AG04449 (cell line): ENCODE measurements around the gene ZFP62.

ENCODE experiments used
- CTCF ChIA-PET: fragments of 350-600 bp; formaldehyde crosslinking; extraction: SDS; loops from one replicate; lab custom pipeline; 2021; ENCODE audit warnings: antibody characterized with exemption; lab: Yijun Ruan, JAX
- POLR2A ChIA-PET: fragments of 400-600, 350-600 bp; formaldehyde crosslinking; extraction: SDS; loops from one replicate; lab custom pipeline; 2020; ENCODE audit warnings: antibody characterized with exemption, inconsistent platforms; lab: Yijun Ruan, JAX
- DNase-seq: peaks from one replicate; pipeline ENCODE4 v3.0.0-alpha.2; 2010; ENCODE audit warnings: low read depth, low spot score
- H3K4me3 ChIP-seq: 2 replicates; pipeline ENCODE4 v1.5.1; 2011; ENCODE audit warnings: low read depth, mild to moderate bottlenecking, control low read depth, low read length
- TF ChIP-seq, protein P1 (sequence below): IDR thresholded peaks from one replicate; pipeline ENCODE4 v1.5.1; 2011; ENCODE audit warnings: mild to moderate bottlenecking, moderate library complexity, low read length, control low read depth, inconsistent platforms; ENCODE audit not compliant: insufficient read depth; ENCODE audit errors: missing control alignments

Gene ZFP62

DNA sequence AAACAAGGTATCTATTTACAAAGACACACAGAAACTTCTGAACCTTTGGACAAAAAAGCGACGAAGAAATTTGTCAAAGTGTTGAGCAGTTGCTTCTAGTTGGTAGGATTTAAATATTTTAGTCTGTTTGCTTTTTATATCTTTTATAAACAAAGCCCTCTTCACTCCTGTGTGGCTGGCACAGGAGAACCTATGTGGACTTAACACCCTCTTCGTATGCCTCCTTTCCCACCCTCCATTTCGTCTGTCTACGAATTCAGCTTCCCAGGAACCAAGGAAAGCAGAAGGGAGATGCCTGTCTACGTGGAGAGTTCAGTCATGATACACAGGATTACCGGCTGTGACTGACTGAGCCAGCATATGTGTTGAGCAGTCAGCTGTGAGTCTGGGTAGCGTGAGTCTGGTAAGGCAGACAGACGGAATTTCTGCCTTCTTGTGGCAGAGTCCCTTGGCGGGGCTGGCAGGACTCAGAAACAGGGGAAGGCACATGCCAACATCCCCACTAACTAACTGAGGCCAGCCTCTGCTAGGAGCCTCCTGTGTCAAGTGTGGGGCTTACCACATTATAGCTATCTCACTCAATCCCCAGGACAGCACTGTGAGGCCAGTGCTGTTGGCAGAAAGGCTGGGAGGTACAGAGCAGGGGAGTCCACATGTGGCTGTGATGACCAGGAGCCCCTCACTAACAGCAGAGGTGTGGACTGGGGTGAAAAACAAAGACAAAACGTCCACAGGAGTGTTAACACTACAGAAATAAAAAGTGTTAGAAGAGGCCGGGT is 13.9 kb upstream of the ZFP62 start:
- ChIA-PET CTCF (no interaction called here), POLR2A (no interaction called here)
- no peak for DNase-seq
- TF ChIP-seq, protein P1, sequence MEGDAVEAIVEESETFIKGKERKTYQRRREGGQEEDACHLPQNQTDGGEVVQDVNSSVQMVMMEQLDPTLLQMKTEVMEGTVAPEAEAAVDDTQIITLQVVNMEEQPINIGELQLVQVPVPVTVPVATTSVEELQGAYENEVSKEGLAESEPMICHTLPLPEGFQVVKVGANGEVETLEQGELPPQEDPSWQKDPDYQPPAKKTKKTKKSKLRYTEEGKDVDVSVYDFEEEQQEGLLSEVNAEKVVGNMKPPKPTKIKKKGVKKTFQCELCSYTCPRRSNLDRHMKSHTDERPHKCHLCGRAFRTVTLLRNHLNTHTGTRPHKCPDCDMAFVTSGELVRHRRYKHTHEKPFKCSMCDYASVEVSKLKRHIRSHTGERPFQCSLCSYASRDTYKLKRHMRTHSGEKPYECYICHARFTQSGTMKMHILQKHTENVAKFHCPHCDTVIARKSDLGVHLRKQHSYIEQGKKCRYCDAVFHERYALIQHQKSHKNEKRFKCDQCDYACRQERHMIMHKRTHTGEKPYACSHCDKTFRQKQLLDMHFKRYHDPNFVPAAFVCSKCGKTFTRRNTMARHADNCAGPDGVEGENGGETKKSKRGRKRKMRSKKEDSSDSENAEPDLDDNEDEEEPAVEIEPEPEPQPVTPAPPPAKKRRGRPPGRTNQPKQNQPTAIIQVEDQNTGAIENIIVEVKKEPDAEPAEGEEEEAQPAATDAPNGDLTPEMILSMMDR, result no peak
- H3K4me3 ChIP-seq, result no peak overlapping the region

DNA sequence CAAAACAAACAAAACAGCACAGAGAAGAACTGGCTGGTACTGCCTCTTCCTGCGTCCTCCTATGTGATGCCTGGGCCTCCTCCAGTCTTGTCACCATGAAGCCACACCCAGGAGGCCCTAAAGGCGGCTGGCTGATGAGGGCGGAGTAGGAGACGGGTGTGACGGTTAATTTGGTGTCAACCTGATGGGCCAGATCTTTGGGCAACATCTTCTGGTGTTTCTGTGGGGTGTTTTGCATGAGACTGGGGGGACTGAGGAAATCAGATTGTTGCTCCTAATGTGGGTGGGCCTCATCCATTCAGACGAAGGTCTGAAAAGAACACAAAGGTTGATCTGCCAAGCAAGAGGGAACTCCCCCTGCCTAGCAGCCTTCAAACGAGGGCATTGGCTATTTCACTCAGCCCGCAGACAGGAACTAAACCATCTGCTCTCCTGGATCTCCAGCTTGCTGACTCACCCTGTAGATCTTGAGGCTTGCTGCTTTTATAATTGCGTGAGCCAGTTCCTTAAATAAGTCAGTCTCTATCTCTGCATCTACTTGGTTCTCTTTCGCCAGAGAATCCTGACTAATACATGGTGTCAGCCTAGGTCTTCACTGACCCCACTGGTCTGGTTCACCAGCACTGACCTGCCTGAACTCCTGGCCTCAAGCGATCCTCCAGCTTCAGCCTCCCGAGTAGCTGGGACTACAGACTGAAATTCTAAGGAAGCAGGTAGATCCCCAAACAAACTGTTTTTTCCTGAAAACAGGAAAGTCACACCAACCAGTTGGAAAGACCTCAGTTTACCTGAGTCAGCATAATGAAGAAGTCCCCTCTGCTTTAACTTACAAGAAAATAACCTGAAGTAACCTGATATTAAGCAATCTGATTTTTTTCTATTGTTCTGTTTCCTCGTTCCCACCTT is 12.8 kb upstream of the ZFP62 start:
- ChIA-PET CTCF (interaction anchor here (1.4 kb wide), 1 partner anchor 89 kb away, joined by 6 read pairs; no protein-coding TSS in a partner anchor), POLR2A (no interaction called here)
- DNase-seq, result no peak

DNA sequence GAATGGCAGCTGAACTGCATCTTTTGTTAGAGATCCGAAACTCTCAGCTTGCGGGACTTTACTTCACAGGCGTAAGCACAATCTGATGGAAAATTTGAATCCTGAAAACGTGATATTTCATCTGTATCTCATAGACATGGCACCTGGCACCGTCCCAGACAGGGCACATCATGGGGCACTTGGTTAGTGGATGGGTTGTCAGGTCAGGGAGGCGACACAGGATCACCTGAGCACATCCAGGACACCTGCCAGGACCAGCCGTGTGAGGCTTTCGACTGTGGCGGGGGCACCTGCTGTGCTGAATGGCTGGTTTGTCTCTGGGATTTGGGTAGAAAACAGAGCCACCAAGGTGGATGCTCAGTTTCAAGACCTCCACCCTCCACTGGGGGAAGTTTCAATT is 11.3 kb upstream of the ZFP62 start:
- no peak for DNase-seq
- TF ChIP-seq, protein P1, result no peak
- H3K4me3 ChIP-seq, result no peak overlapping the region
- CTCF ChIA-PET, result interaction anchor here (1.2 to 1.4 kb wide), 2 partner anchors 10 to 87 kb away, joined by 5 to 6 read pairs; no protein-coding TSS in a partner anchor
- POLR2A ChIA-PET, result no interaction called here

More for the DNA sequence above, 12.8 kb upstream of the ZFP62 start:
- H3K4me3 ChIP-seq, result no peak overlapping the region
- TF ChIP-seq, protein P1, result no peak

DNA sequence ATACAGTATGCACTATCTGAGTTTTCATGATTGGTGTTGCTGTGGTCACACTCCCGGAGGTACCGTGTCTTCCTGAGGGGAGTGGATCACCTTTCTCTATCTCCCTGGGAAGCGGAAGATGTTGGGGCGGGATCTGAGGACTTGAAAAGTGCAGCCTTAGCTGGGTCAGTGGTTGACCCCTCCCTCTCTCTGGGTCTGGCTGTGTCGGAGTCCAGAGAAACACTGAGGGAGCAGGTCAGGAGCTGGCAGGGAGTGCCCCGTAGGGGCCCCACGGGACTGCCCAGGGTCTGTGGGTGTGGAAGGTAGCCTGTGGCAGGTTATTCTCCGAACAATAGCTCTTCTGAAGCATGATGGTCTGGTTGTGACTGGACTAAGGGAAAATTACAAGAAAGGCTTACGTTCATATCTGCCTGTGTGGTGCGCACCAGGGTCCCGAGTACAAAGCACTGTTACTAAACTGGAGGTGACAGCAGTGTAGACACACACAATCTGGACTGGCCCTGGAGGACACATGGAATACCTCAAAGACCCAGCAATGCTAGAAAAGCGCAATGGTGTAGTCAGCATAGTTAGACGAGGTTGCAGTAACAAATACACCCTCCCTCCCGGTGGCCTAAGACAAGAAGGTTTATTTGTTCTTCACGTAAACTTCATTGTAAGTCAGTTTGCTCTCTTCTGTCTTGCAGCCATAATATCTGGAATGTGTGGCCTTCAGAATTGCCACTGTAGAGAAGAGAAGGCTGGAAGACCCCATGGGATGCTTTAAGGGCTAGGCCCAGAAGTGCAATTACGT is 9.4 kb upstream of the ZFP62 start:
- DNase-seq, result no peak
- ChIA-PET POLR2A (no interaction called here), CTCF (interaction anchor here (0.9 to 4.1 kb wide), 2 partner anchors 76 to 86 kb away, joined by 3 to 37 read pairs; no protein-coding TSS in a partner anchor)
- TF ChIP-seq, protein P1, result no peak
- H3K4me3 ChIP-seq, result no peak overlapping the region

DNA sequence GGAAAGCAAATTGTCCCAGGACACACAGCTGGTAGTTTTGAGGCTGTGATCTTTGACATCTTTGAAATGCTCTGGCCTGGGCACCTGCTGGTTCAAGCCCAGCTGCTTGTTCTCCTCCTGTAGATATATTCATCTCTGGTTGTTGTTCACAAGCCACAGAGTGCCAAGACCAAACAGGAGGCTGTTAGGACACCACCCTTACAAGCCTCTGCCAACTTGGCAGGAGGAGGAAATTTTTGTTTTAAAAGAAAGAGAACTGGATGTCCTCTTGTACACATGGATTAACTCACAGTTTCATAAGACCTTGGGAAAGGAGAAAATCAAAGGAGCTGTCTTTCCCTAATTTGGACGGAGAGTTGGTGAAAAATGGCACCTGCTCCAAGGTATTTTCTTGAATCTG is 8.5 kb upstream of the ZFP62 start:
- POLR2A ChIA-PET, result no interaction called here
- DNase-seq, result no peak
- TF ChIP-seq, protein P1, result no peak
- CTCF ChIA-PET, result interaction anchor here (1.0 to 4.1 kb wide), 9 partner anchors 10 to 315 kb away, joined by 3 to 37 read pairs (median 5); no protein-coding TSS in a partner anchor
- no peak overlapping the region for H3K4me3 ChIP-seq
